Measurements from ENCODE around the gene NOLC1.
A peak's percentile ranks its signal among the peaks of the same experiment; 100 is the strongest.

Gene NOLC1

DNA sequence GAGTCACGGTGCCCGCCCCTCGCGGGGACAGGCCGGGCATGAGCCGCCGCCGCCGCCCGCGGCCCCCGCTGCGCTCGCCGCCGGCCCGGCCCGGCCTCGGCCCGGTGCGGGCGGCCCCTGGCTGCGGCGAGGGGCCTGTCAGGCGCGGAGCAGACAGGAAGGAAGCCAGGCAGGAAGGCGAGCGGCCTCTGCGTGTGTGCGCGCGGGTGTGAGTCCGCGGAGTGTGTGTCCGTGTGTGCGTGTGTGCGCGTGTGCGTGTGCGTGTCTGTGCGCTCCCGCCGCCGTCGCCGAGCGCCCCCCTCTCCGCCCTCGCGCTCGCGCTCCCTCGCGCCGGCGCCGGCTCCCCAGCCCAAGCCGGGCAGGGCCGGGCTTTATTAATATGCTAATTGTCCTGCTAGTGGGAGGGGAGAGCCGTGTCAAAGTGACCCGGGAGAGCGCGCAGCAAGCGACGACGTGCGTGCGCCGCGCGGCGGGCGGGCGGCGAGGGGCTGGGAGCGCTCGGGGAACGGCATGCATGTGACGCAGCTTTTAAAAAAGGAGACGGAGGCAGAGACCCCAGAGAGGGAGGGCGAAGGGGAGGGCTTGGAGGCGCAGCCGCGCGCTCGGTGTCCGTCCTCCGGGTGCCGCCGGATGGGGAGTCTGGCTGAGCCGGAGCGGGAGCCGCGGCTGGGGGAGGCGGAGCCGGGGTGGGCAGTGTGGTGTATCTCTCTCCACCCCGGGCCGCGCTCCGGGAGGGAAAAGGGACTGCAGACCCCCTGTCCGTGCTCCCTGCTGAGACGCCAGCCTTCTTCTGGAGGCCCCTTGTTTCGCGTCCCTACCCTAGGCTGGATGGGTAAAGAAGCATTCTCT, 31.8 kb upstream of the NOLC1 start, which contains the start of gene LDB1:
TSS of gene LDB1 (minus strand) at position 227 of the 849 bp plus-strand sequence. CDS start 258 bp downstream, outside the sequence.
- Histone ChIP-seq H3K36me3 (ENCODE audit: insufficient read depth, low read length) (no peaks in the 10 kb centered on the region), H3K27ac (peak within 1 kb of the TSS; percentile 93), H3K4me3 (peak within 1 kb of the TSS; percentile 78), H3K9ac (ENCODE audit: insufficient read length) (peak within 1 kb of the TSS; percentile 47), H3K9me3 (ENCODE audit: low read depth, low read length) (no peaks in the 10 kb centered on the region)
- DNase-seq (ENCODE audit: low read depth, low spot score): no peak
- TF ChIP-seq POLR2AphosphoS5 (IDR thresholded peaks at IDR 0.05; ENCODE audit: borderline replicate concordance, low read depth, low read length) (peak; percentile 53; the same call in 1 of the 2 replicates), FOXP2 (optimal IDR thresholded peaks at IDR 0.05; ENCODE audit: control extremely low read depth, extremely low read length, insufficient read depth) (no peak), EZH2 (IDR thresholded peaks at IDR 0.05) (no peak)

- no peak for DNase-seq (ENCODE audit: low read depth, low spot score)
- TF ChIP-seq FOXP2 (optimal IDR thresholded peaks at IDR 0.05; ENCODE audit: control extremely low read depth, extremely low read length, insufficient read depth): no peak
- Histone ChIP-seq H3K27ac (no peak overlapping the region; the same call in 1 of the 2 replicates), H3K9ac (ENCODE audit: insufficient read length) (no peak overlapping the region), H3K4me3 (peak overlapping the region; percentile 78), H3K9me3 (ENCODE audit: low read depth, low read length) (no peaks in the 10 kb centered on the region), H3K36me3 (ENCODE audit: insufficient read depth, low read length) (no peaks in the 10 kb centered on the region)
These were observed 31.0 kb upstream of the NOLC1 start for GRCh38 chr10:102120991-102121738.

GRCh38 chr10:102121739-102122372, 30.3 kb upstream of the NOLC1 start:
- Histone ChIP-seq H3K9me3 (ENCODE audit: low read depth, low read length) (no peaks in the 10 kb centered on the region), H3K27ac (no peak overlapping the region), H3K9ac (ENCODE audit: insufficient read length) (no peak overlapping the region), H3K4me3 (no peak overlapping the region; the same call in 1 of the 2 replicates), H3K36me3 (ENCODE audit: insufficient read depth, low read length) (no peaks in the 10 kb centered on the region)
- no peak for DNase-seq (ENCODE audit: low read depth, low spot score)
- TF ChIP-seq EZH2 (IDR thresholded peaks at IDR 0.05): no peak

DNA sequence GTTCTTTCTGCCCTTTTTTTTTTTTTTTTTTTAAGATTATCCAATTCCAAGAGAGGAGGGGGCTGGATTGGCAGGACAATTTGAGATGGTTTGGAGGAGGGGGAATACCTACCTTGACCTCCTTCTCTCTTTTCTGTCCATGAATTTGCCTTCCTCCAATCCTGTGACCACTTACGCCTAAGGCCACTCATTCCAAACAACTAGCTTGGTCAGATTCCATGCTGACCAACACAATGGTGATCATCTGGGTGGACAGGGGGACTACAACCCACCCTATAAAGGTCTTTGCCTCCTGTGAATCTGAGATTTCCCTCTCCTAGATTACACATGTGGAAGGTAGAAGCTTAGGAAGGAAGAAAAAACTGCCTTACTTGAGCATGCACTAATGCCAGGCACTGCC, 29.7 kb upstream of the NOLC1 start:
- no peak for TF ChIP-seq EZH2 (IDR thresholded peaks at IDR 0.05)
- no peak for TF ChIP-seq FOXP2 (optimal IDR thresholded peaks at IDR 0.05; ENCODE audit: control extremely low read depth, extremely low read length, insufficient read depth)
- no peak for TF ChIP-seq POLR2AphosphoS5 (IDR thresholded peaks at IDR 0.05; ENCODE audit: borderline replicate concordance, low read depth, low read length)

DNA sequence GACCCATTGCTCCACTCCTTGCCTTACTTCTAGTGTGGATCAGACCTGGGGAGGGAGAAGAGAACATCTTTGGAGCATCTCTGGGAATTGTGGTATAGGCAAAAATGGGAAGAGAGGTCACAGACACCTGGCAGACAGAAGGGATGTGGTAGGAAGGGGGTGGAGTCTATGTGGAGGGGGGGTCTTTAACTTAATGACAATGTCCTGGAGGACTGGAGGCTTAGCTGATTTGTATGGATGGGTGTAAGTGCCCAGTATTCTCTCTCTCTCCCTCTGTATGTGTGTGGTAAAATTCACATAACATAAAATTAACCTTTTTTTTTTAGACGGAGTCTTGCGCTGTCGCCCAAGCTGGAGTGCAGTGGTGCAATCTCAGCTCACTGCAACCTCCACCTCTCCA, 29.0 kb upstream of the NOLC1 start:
- TF ChIP-seq EZH2 (IDR thresholded peaks at IDR 0.05): no peak
- TF ChIP-seq FOXP2 (optimal IDR thresholded peaks at IDR 0.05; ENCODE audit: control extremely low read depth, extremely low read length, insufficient read depth): no peak
- TF ChIP-seq POLR2AphosphoS5 (IDR thresholded peaks at IDR 0.05; ENCODE audit: borderline replicate concordance, low read depth, low read length): no peak
- Histone ChIP-seq H3K9me3 (ENCODE audit: low read depth, low read length) (no peaks in the 10 kb centered on the region), H3K27ac (no peak overlapping the region), H3K9ac (ENCODE audit: insufficient read length) (no peak overlapping the region), H3K36me3 (ENCODE audit: insufficient read depth, low read length) (no peaks in the 10 kb centered on the region), H3K4me3 (no peak overlapping the region)
- DNase-seq (ENCODE audit: low read depth, low spot score): no peak

More for the DNA sequence above, 29.7 kb upstream of the NOLC1 start:
- H3K36me3 ChIP-seq (ENCODE audit: insufficient read depth, low read length): no peaks in the 10 kb centered on the region
- no peak for DNase-seq (ENCODE audit: low read depth, low spot score)
- H3K9me3 ChIP-seq (ENCODE audit: low read depth, low read length): no peaks in the 10 kb centered on the region
- H3K4me3 ChIP-seq: no peak overlapping the region
- H3K27ac ChIP-seq: no peak overlapping the region
- H3K9ac ChIP-seq (ENCODE audit: insufficient read length): no peak overlapping the region

- no peak overlapping the region for H3K27ac ChIP-seq
- TF ChIP-seq POLR2AphosphoS5 (IDR thresholded peaks at IDR 0.05; ENCODE audit: borderline replicate concordance, low read depth, low read length): no peak
- no peak for TF ChIP-seq FOXP2 (optimal IDR thresholded peaks at IDR 0.05; ENCODE audit: control extremely low read depth, extremely low read length, insufficient read depth)
- TF ChIP-seq EZH2 (IDR thresholded peaks at IDR 0.05): no peak
- no peaks in the 10 kb centered on the region for H3K36me3 ChIP-seq (ENCODE audit: insufficient read depth, low read length)
- no peak overlapping the region for H3K9ac ChIP-seq (ENCODE audit: insufficient read length)
- no peak for DNase-seq (ENCODE audit: low read depth, low spot score)
- H3K9me3 ChIP-seq (ENCODE audit: low read depth, low read length): no peaks in the 10 kb centered on the region
- H3K4me3 ChIP-seq: peak overlapping the region; percentile 85; the same call in 1 of the 2 replicates
These were observed 20.7 kb upstream of the NOLC1 start for GRCh38 chr10:102131286-102132170.

GRCh38 chr10:102132193-102132562, 20.0 kb upstream of the NOLC1 start:
- DNase-seq (ENCODE audit: low read depth, low spot score): no peak
- H3K9ac ChIP-seq (ENCODE audit: insufficient read length): peak overlapping the region; percentile 55
- H3K27ac ChIP-seq: no peak overlapping the region
- no peaks in the 10 kb centered on the region for H3K36me3 ChIP-seq (ENCODE audit: insufficient read depth, low read length)
- no peak for TF ChIP-seq FOXP2 (optimal IDR thresholded peaks at IDR 0.05; ENCODE audit: control extremely low read depth, extremely low read length, insufficient read depth)
- no peak for TF ChIP-seq EZH2 (IDR thresholded peaks at IDR 0.05)
- TF ChIP-seq POLR2AphosphoS5 (IDR thresholded peaks at IDR 0.05; ENCODE audit: borderline replicate concordance, low read depth, low read length): no peak
- H3K9me3 ChIP-seq (ENCODE audit: low read depth, low read length): no peaks in the 10 kb centered on the region
- H3K4me3 ChIP-seq: peak overlapping the region; percentile 85
